ENCODE results near the gene RIBC2. TPM values are rescaled to one million over a fixed set of nuclear protein-coding genes. Genes with fewer than 3 reads are reported as not detected.

The RIBC2 gene
- total and polyA plus RNA-seq, 4 donors = 0.25 to 1.5 TPM; not detected in 2

DNA sequence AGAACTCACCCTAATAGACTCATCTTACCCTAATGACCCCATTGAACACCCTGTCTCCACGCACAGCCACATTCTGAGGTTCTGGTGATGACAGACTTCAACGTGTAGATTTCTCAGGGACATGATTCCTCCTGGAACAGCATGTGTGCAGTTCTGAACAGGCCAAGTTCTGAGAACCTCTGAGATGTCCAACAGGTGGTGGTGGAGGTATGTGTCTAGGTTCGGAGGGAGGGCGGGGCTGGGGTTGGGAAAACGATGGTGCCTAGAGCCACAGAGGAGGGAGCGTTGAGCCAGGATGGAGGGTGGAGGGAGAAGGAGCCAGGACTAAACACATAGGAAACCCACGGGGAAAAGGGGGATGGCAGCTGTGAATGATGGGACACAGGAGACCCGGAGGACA, 45.7 kb downstream of the RIBC2 start:
- Histone ChIP-seq H3K9me3 (ENCODE audit: control insufficient read depth in 4 of 4, low read length in 3 of 4) (no peaks in the 10 kb centered on the region), H3K27ac (ENCODE audit: low read depth in 1 of 2, low read length in 2 of 2) (no peak overlapping the region), H3K9ac (ENCODE audit: low read depth in 1 of 2, low read length in 2 of 2) (no peak overlapping the region), H3K27me3 (ENCODE audit: control insufficient read depth in 4 of 4, insufficient read depth in 4 of 4, low read length in 3 of 4) (no peaks in the 10 kb centered on the region), H3K36me3 (ENCODE audit: control insufficient read depth in 4 of 4, insufficient read depth in 3 of 4, low read depth in 1 of 4, low read length in 3 of 4) (no peaks in the 10 kb centered on the region), H3K4me1 (ENCODE audit: control insufficient read depth in 4 of 4, insufficient read depth in 4 of 4, low read length in 3 of 4) (no peaks in the 10 kb centered on the region), H3K4me3 (ENCODE audit: low read depth in 1 of 3, low read length in 3 of 3) (no peak overlapping the region)
- WGBS = 91% methylated on average over 8 of the region's 8 CpGs
- no peak for DNase-seq (ENCODE audit: low spot score)
- TF ChIP-seq FOXA2 (IDR thresholded peaks at IDR 0.05) = no peak
- no peak for TF ChIP-seq HNF4A (conservative IDR thresholded peaks at IDR 0.05)
- no peak for TF ChIP-seq FOXA1 (IDR thresholded peaks at IDR 0.05)
- no peak for TF ChIP-seq RXRA (IDR thresholded peaks at IDR 0.05)
- TF ChIP-seq ATF3 (IDR thresholded peaks at IDR 0.05) = no peak
- TF ChIP-seq JUND (IDR thresholded peaks at IDR 0.05) = no peak
- no peak for TF ChIP-seq RAD21 (IDR thresholded peaks at IDR 0.05)
- TF ChIP-seq, protein P1, sequence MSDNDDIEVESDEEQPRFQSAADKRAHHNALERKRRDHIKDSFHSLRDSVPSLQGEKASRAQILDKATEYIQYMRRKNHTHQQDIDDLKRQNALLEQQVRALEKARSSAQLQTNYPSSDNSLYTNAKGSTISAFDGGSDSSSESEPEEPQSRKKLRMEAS (IDR thresholded peaks at IDR 0.05) = no peak
- TF ChIP-seq EGR1 (IDR thresholded peaks at IDR 0.05; ENCODE audit: low read depth in 2 of 2) = no peak
- TF ChIP-seq, protein P2, sequence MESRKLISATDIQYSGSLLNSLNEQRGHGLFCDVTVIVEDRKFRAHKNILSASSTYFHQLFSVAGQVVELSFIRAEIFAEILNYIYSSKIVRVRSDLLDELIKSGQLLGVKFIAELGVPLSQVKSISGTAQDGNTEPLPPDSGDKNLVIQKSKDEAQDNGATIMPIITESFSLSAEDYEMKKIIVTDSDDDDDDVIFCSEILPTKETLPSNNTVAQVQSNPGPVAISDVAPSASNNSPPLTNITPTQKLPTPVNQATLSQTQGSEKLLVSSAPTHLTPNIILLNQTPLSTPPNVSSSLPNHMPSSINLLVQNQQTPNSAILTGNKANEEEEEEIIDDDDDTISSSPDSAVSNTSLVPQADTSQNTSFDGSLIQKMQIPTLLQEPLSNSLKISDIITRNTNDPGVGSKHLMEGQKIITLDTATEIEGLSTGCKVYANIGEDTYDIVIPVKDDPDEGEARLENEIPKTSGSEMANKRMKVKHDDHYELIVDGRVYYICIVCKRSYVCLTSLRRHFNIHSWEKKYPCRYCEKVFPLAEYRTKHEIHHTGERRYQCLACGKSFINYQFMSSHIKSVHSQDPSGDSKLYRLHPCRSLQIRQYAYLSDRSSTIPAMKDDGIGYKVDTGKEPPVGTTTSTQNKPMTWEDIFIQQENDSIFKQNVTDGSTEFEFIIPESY (IDR thresholded peaks at IDR 0.05) = no peak
- no peak for TF ChIP-seq NR2F2 (IDR thresholded peaks at IDR 0.05)
- no peak for TF ChIP-seq YY1 (IDR thresholded peaks at IDR 0.05)

DNA sequence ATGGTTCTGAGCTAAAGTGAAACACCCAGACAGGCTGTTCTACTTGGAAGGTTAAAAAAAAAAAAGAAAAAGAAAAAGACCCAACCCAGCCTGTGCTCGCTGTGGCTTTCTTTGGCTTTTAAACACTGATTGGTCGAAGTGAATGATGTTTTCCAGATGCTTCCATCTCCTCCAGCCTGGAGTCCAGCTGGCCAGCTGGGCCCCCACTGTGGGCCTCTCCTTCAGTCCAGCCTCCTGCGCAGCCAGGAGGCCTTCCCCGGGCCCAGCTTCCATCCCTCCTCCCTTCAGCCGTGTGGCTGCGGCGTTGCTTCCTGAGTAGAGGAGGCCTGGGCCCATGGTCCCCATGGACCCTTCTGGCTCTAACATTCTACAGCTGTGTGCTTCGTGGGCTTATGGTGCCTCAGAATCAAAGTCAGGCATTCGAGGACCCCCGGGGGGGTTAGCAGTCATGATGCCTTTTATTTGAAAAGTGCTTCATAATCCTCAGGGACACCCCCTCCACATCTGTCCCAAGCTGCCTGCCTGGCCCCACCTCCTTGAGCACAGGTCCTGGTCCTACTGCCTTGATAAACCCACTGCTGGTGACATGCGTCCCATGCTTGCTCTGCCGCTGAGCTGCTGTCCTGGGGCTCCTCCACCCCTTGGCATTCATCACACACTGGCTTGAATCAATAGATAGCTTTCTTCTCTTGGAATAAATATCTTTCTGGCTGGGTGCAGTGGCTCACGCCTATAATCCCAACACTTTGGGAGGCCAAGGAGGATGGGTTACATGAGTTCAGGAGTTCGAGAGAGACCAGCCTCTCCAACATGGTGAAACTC, 47.0 kb downstream of the RIBC2 start:
- no peak overlapping the region for H3K27ac ChIP-seq (ENCODE audit: low read depth in 1 of 2, low read length in 2 of 2)
- no peak for DNase-seq (ENCODE audit: low spot score)

DNA sequence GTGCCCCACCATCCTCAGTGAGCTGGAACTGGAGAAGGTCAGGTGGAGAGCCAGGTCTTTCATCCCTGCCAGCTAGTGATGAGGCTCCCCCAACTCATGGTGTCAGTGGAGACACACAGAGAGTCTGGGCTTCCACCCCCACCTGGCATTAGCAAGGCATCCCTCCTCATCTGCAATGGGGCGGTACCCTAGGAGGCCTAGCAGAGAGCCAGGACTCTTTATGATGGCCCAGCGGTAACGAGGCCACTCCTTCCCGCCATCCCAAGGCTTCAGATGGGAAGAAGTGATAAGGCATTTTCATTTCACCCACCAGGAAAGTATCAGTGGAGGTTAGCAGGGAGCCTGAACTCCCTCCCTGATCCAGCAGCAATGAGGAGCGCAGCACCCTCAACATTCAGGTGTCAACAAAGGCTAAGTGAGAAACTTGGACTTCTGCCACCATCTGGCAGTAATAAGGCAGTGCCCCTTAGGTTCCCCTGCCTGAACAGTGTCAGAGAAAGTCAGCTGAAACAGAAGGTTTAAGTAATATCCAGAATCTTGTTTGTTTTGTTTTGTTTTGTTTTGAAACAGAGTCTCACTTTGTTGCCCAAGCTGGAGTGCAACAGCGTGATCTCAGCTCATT, 48.7 kb downstream of the RIBC2 start:
- Histone ChIP-seq H3K36me3 (ENCODE audit: control insufficient read depth in 4 of 4, insufficient read depth in 3 of 4, low read depth in 1 of 4, low read length in 3 of 4) (no peaks in the 10 kb centered on the region), H3K9me3 (ENCODE audit: control insufficient read depth in 4 of 4, low read length in 3 of 4) (no peaks in the 10 kb centered on the region), H3K27ac (ENCODE audit: low read depth in 1 of 2, low read length in 2 of 2) (no peak overlapping the region), H3K9ac (ENCODE audit: low read depth in 1 of 2, low read length in 2 of 2) (no peak overlapping the region), H3K4me3 (ENCODE audit: low read depth in 1 of 3, low read length in 3 of 3) (no peak overlapping the region), H3K4me1 (ENCODE audit: control insufficient read depth in 4 of 4, insufficient read depth in 4 of 4, low read length in 3 of 4) (no peaks in the 10 kb centered on the region), H3K27me3 (ENCODE audit: control insufficient read depth in 4 of 4, insufficient read depth in 4 of 4, low read length in 3 of 4) (no peaks in the 10 kb centered on the region)
- no peak for DNase-seq (ENCODE audit: low spot score)
- WGBS = 89% methylated on average over 6 of the region's 6 CpGs
- TF ChIP-seq, protein P3, sequence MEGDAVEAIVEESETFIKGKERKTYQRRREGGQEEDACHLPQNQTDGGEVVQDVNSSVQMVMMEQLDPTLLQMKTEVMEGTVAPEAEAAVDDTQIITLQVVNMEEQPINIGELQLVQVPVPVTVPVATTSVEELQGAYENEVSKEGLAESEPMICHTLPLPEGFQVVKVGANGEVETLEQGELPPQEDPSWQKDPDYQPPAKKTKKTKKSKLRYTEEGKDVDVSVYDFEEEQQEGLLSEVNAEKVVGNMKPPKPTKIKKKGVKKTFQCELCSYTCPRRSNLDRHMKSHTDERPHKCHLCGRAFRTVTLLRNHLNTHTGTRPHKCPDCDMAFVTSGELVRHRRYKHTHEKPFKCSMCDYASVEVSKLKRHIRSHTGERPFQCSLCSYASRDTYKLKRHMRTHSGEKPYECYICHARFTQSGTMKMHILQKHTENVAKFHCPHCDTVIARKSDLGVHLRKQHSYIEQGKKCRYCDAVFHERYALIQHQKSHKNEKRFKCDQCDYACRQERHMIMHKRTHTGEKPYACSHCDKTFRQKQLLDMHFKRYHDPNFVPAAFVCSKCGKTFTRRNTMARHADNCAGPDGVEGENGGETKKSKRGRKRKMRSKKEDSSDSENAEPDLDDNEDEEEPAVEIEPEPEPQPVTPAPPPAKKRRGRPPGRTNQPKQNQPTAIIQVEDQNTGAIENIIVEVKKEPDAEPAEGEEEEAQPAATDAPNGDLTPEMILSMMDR (IDR thresholded peaks at IDR 0.05; ENCODE audit: low read depth, low read length, missing input control) = no peak
- TF ChIP-seq, protein P4, sequence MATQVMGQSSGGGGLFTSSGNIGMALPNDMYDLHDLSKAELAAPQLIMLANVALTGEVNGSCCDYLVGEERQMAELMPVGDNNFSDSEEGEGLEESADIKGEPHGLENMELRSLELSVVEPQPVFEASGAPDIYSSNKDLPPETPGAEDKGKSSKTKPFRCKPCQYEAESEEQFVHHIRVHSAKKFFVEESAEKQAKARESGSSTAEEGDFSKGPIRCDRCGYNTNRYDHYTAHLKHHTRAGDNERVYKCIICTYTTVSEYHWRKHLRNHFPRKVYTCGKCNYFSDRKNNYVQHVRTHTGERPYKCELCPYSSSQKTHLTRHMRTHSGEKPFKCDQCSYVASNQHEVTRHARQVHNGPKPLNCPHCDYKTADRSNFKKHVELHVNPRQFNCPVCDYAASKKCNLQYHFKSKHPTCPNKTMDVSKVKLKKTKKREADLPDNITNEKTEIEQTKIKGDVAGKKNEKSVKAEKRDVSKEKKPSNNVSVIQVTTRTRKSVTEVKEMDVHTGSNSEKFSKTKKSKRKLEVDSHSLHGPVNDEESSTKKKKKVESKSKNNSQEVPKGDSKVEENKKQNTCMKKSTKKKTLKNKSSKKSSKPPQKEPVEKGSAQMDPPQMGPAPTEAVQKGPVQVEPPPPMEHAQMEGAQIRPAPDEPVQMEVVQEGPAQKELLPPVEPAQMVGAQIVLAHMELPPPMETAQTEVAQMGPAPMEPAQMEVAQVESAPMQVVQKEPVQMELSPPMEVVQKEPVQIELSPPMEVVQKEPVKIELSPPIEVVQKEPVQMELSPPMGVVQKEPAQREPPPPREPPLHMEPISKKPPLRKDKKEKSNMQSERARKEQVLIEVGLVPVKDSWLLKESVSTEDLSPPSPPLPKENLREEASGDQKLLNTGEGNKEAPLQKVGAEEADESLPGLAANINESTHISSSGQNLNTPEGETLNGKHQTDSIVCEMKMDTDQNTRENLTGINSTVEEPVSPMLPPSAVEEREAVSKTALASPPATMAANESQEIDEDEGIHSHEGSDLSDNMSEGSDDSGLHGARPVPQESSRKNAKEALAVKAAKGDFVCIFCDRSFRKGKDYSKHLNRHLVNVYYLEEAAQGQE (IDR thresholded peaks at IDR 0.05) = no peak
- TF ChIP-seq FOXA1 (IDR thresholded peaks at IDR 0.05) (no peak), YY1 (IDR thresholded peaks at IDR 0.05) (no peak), TAF1 (conservative IDR thresholded peaks at IDR 0.05) (no peak), HNF4G (IDR thresholded peaks at IDR 0.05) (no peak), RXRA (IDR thresholded peaks at IDR 0.05) (no peak), GABPA (IDR thresholded peaks at IDR 0.05 in 1 of 2, conservative IDR thresholded peaks at IDR 0.05 in 1 of 2) (no peak)
- TF ChIP-seq, protein P1 (IDR thresholded peaks at IDR 0.05) = no peak

More for the DNA sequence above, 47.0 kb downstream of the RIBC2 start:
- WGBS = 80% methylated on average over 14 of the region's 14 CpGs
- no peaks in the 10 kb centered on the region for H3K9me3 ChIP-seq (ENCODE audit: control insufficient read depth in 4 of 4, low read length in 3 of 4)
- H3K4me3 ChIP-seq (ENCODE audit: low read depth in 1 of 3, low read length in 3 of 3) = no peak overlapping the region
- TF ChIP-seq HNF4G (IDR thresholded peaks at IDR 0.05) (no peak), NR2F2 (IDR thresholded peaks at IDR 0.05) (peak; percentile 48)
- no peaks in the 10 kb centered on the region for H3K4me1 ChIP-seq (ENCODE audit: control insufficient read depth in 4 of 4, insufficient read depth in 4 of 4, low read length in 3 of 4)
- no peaks in the 10 kb centered on the region for H3K27me3 ChIP-seq (ENCODE audit: control insufficient read depth in 4 of 4, insufficient read depth in 4 of 4, low read length in 3 of 4)
- no peak overlapping the region for H3K9ac ChIP-seq (ENCODE audit: low read depth in 1 of 2, low read length in 2 of 2)
- no peaks in the 10 kb centered on the region for H3K36me3 ChIP-seq (ENCODE audit: control insufficient read depth in 4 of 4, insufficient read depth in 3 of 4, low read depth in 1 of 4, low read length in 3 of 4)
